GM13977 (cell line): ENCODE results near the gene LEAP2.

Experiments
- DNase-seq: peaks from one replicate; pipeline ENCODE4 v3.0.0; 2012; ENCODE audit warnings: low spot score
- in situ Hi-C: fragments of 300-500 bp; cut with MboI; formaldehyde crosslinking; loops from one replicate; pipeline ENCODE4 v1.12.0; 2022; ENCODE audit warnings: low sequenced_read_pairs, low pct_unique_long_range_greater_than_20kb, mixed read lengths, inconsistent platforms; ENCODE audit not compliant: unreplicated experiment
- TF ChIP-seq, protein P1 (sequence below): IDR thresholded peaks from 2 replicates; pipeline ENCODE4 v1.5.1; 2012; ENCODE audit warnings: mild to moderate bottlenecking, control low read depth; ENCODE audit not compliant: insufficient read depth; ENCODE audit errors: extremely low read depth, missing control alignments

Gene LEAP2

DNA sequence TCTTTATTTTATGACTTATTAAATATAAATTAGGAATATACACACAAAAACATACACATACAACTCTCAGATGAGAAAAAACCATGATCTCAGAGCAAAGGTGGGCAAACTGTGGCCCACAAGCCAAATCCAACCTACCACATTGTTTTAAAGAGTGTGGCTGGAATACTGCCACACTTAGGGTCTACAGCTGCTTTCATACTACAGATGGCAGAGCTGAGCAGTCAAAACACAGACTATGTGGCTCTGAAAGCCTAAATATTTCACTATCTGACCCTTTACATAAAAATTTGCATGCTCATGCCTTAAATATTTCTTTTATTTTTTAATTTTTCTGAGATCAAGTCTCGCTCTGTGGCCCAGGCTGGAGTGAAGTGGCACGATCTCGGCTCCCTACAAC, 28.3 kb downstream of the LEAP2 start:
- TF ChIP-seq, protein P1, sequence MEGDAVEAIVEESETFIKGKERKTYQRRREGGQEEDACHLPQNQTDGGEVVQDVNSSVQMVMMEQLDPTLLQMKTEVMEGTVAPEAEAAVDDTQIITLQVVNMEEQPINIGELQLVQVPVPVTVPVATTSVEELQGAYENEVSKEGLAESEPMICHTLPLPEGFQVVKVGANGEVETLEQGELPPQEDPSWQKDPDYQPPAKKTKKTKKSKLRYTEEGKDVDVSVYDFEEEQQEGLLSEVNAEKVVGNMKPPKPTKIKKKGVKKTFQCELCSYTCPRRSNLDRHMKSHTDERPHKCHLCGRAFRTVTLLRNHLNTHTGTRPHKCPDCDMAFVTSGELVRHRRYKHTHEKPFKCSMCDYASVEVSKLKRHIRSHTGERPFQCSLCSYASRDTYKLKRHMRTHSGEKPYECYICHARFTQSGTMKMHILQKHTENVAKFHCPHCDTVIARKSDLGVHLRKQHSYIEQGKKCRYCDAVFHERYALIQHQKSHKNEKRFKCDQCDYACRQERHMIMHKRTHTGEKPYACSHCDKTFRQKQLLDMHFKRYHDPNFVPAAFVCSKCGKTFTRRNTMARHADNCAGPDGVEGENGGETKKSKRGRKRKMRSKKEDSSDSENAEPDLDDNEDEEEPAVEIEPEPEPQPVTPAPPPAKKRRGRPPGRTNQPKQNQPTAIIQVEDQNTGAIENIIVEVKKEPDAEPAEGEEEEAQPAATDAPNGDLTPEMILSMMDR = no peak
- no peak for DNase-seq
- in situ Hi-C loops = no loop called here

DNA sequence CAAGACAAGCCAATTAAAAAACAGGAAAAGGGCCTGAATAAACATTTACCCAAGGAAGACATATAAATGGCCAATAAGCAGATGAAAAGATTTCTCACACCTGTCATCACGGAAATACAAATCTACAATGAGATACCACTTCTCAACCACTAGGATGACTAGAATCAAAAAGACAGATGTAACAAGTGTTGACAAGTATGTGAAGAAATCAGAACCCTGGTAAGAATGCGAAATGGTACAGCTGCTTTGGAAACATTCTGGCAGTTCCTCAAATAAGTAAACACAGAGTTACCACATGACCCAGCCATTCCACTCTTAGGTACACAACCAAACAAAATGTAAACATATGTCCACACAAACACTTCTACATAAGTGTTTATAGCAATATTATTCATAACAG, 32.5 kb downstream of the LEAP2 start:
- DNase-seq = no peak
- TF ChIP-seq, protein P1 = no peak
- in situ Hi-C loops = no loop called here

DNA sequence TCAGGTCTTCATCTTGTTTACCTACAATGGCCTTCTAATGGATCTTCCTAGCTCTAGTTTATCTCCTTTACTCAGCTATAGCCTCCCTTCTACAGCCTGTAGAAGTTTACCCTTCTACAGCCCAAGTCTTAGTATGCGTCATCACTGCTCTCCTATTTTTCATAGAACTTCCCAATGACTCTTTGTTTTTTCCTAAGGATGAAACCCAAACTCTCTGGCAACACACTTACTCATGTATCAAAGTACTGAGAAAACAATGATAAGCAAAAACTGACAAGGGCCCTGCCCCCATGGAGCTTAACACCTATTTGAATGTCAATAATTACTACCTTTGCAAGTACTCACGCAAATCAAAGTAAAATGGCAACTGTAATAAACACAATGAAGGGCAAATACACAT, 33.7 kb downstream of the LEAP2 start:
- DNase-seq = no peak
- TF ChIP-seq, protein P1 = no peak
- in situ Hi-C loops = no loop called here

DNA sequence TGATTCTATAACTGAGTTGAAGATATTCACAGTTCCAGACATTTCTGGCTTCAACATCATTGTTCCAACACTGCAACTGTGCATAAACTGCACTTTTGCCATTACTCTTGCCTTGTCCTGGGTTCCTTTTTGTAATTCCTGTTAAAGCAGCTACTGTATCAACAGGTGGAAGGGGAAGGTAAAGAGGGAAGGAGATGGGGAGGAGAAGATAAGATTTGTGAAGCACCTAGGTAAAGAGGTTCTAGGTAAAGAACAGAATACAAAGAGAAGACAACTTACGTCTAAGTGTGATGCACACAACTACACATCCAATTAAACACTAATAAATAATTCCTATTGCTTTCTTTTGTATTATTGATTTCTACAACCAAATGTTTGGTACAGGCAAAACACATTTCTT, 36.2 kb downstream of the LEAP2 start:
- in situ Hi-C loops = no loop called here
- TF ChIP-seq, protein P1 = no peak
- DNase-seq = no peak

DNA sequence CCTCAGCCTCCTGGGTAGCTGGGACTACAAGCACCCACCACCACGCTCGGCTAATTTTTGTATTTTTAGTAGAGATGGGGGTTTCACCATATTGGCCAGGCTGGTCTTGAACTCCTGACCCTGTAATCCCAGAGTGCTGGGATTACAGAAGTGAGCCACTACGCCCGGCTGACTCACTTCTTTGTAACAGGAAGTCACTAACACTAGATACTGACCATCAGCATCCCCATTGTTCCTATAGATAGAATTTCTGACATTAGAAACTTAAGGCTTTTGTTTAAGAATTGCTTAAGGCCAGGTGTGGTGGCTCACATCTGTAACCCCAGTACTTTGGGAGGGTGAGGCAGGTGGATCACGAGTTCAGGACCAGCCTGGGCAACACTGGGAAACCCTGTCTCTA, 42.2 kb downstream of the LEAP2 start:
- no peak for DNase-seq
- in situ Hi-C loops = no loop called here
- TF ChIP-seq, protein P1 = no peak

DNA sequence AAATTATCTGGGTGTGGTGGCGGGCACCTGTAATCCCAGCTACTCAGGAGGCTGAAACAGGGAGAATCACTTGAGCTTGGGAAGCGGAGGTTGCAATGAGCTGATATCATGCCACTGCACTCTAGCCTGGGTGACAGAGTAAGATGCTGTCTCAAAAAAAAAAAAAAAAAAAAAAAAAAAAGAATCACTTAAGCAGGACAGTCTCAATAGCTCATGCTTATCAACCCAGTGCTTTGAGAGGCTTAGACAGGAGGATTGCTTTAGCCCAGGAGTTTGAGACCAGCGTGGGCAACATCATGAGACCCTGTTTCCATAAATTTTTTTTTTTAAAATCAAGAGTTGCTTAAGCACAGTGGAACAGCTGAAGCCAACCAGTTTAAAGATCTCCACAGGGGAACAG, 42.6 kb downstream of the LEAP2 start:
- in situ Hi-C loops = no loop called here
- no peak for DNase-seq
- TF ChIP-seq, protein P1 = no peak
